Measurements from ENCODE around the gene ACP5. TPM values are rescaled to one million over a fixed set of nuclear protein-coding genes. Genes with fewer than 3 reads are reported as not detected.

Gene ACP5
- total and polyA plus RNA-seq, 2 of the 8 experiments (the other 6 are each of a cell fraction or from before 2014, with no cell fraction given) = 9.0 to 14.3 TPM

- H2BK120ac ChIP-seq (replicated peaks; ENCODE audit: low read depth, low read length) = no peak overlapping the region
- H3K9ac ChIP-seq (replicated peaks in 1 of 4; ENCODE audit: extremely low read depth in 1 of 4, low read depth in 3 of 4, low read length in 3 of 4) = no peak overlapping the region
- ChIA-PET CTCF (ENCODE audit: partially characterized antibody) (interaction anchor here (1.0 kb wide), 1 partner anchor 33 kb away, joined by 3 read pairs; no protein-coding TSS in a partner anchor), POLR2A (ENCODE audit: partially characterized antibody) (interaction anchor here (1.4 kb wide), 2 partner anchors 15 to 35 kb away, joined by 4 to 6 read pairs; partner anchors contain the start of gene ELOF1)
- no peak overlapping the region for H3K18ac ChIP-seq (ENCODE audit: extremely low read depth, low read length)
- H2BK15ac ChIP-seq (ENCODE audit: low read length) = no peak overlapping the region
- H3K4ac ChIP-seq (replicated peaks; ENCODE audit: insufficient read length, low read depth, low read length) = no peak overlapping the region
- no peak overlapping the region for H3K14ac ChIP-seq (ENCODE audit: insufficient read length)
- no peak for DNase-seq (ENCODE audit: low read depth in 1 of 2, low spot score in 2 of 2)
- H3K4me3 ChIP-seq (ENCODE audit: extremely low read depth in 1 of 4, insufficient read depth in 2 of 4, low read depth in 3 of 4, low read length in 4 of 4) = no peak overlapping the region
- no peak overlapping the region for H3K23ac ChIP-seq (ENCODE audit: insufficient read length)
- H3K79me2 ChIP-seq (ENCODE audit: control insufficient read depth in 1 of 2, insufficient read depth in 2 of 2, low read length in 2 of 2) = peaks cover under 1 to 15% of the 10 kb centered on the region in 2 experiments; a peak in 3 of 4 replicates
- no peaks in the 10 kb centered on the region for H3K9me3 ChIP-seq (ENCODE audit: insufficient read depth in 2 of 2, low read depth in 1 of 2, low read length in 1 of 2)
- no peak overlapping the region for H2BK12ac ChIP-seq (ENCODE audit: low read depth, low read length)
- FAIRE-seq = no peak
- no peak for TF ChIP-seq PHF8 (conservative IDR thresholded peaks at IDR 0.05; ENCODE audit: low read depth, low read length)
- no peak for TF ChIP-seq RAD21 (IDR thresholded peaks at IDR 0.05 in 1 of 2, conservative IDR thresholded peaks at IDR 0.05 in 1 of 2; ENCODE audit: low read depth in 2 of 2, low read length in 2 of 2)
- no peak for TF ChIP-seq MAFK (IDR thresholded peaks at IDR 0.05; ENCODE audit: low read depth, low read length)
- TF ChIP-seq SIRT6 (IDR thresholded peaks at IDR 0.05; ENCODE audit: low read length) = no peak
- no peak for TF ChIP-seq POLR2A (IDR thresholded peaks at IDR 0.05; ENCODE audit: control extremely low read depth in 1 of 2, low read depth in 2 of 2, low read length in 2 of 2)
- TF ChIP-seq TAF1 (IDR thresholded peaks at IDR 0.05; ENCODE audit: low read depth, low read length) = no peak
- no peak for TF ChIP-seq ZNF274 (IDR thresholded peaks at IDR 0.05; ENCODE audit: borderline replicate concordance, extremely low read depth, low read length)
- TF ChIP-seq RBBP5 (IDR thresholded peaks at IDR 0.05; ENCODE audit: borderline replicate concordance, low read depth, low read length) = no peak
- no peak for TF ChIP-seq JUND (IDR thresholded peaks at IDR 0.05; ENCODE audit: low read length)
- no peak overlapping the region for H2AK5ac ChIP-seq (ENCODE audit: low read depth, low read length)
- no peak overlapping the region for H3K4me2 ChIP-seq (ENCODE audit: insufficient read depth in 1 of 2, low read depth in 2 of 2, low read length in 2 of 2)
- 79% methylated on average over 4 of the region's 4 CpGs; no CpG with 5 or more reads in 1 of the 2 experiments for WGBS, 2 experiments (ENCODE audit: extremely low coverage in 1 of 2, insufficient coverage in 1 of 2, insufficient read length in 1 of 2, insufficient replicate concordance in 2 of 2, low coverage in 1 of 2, low lambda C conversion rate in 2 of 2, missing lambda C conversion rate in 1 of 2)
- H3K79me1 ChIP-seq (ENCODE audit: low read depth, low read length) = no peaks in the 10 kb centered on the region; the same call in 1 of the 2 replicates
- H3K23me2 ChIP-seq (ENCODE audit: low read depth, low read length) = no peaks in the 10 kb centered on the region; the same call in 1 of the 2 replicates
- no peak overlapping the region for H3K56ac ChIP-seq (replicated peaks; ENCODE audit: insufficient read length, low read depth, low read length)
- H3K27me3 ChIP-seq (replicated peaks in 1 of 4; ENCODE audit: control insufficient read depth in 3 of 4, extremely low read depth in 1 of 4, insufficient read depth in 3 of 4, low read length in 3 of 4) = no peaks in the 10 kb centered on the region
- no peak overlapping the region for H3K27ac ChIP-seq (ENCODE audit: low read depth, low read length)
- H2BK20ac ChIP-seq (ENCODE audit: low read length) = no peak overlapping the region
- no peak overlapping the region for H4K8ac ChIP-seq (ENCODE audit: extremely low read depth, insufficient read depth, low read length)
- no peak overlapping the region for H2BK5ac ChIP-seq (ENCODE audit: low read depth, low read length)
- no peak overlapping the region for H2AFZ ChIP-seq (ENCODE audit: low read length)
- no peak overlapping the region for H4K91ac ChIP-seq (replicated peaks; ENCODE audit: insufficient read length, low read length)
- peaks cover 0 to 2% (median 0%) of the 10 kb centered on the region in 4 experiments; a peak in 2 of 8 replicates for H3K36me3 ChIP-seq (ENCODE audit: control insufficient read depth in 2 of 4, insufficient read depth in 4 of 4, low read length in 3 of 4)
- no peak overlapping the region for H4K5ac ChIP-seq (ENCODE audit: insufficient read length, low read depth, low read length)
- no peaks in the 10 kb centered on the region; a peak in 1 of 7 replicates for H3K4me1 ChIP-seq (replicated peaks in 1 of 4; ENCODE audit: control insufficient read depth in 3 of 4, insufficient read depth in 4 of 4, low read length in 3 of 4)
- no peaks in the 10 kb centered on the region for H4K20me1 ChIP-seq (replicated peaks in 1 of 2; ENCODE audit: control insufficient read depth in 1 of 2, insufficient read depth in 2 of 2, low read length in 2 of 2)
Measured at GRCh38 chr19:11594084-11594483, 16.6 kb upstream of the ACP5 start.

All from H1 (cell line).